Transverse colon (tissue), 4 donors: ENCODE measurements around the gene UBQLNL. TPM values are rescaled to one million over a fixed set of nuclear protein-coding genes. Genes with fewer than 3 reads are reported as not detected.

Experiments
- DNase-seq: peaks from one replicate; pipeline ENCODE4 v3.0.0-alpha.2; 2019
- H3K27ac ChIP-seq, 4 donors: fragments of 200-600 bp; sonication (generic); 2 replicates each; pipeline ENCODE4 v1.5.1; 2016 to 2018; ENCODE audit warnings: inconsistent platforms in 4 of 4
- H3K27me3 ChIP-seq: fragments of 200-600 bp; sonication (generic); 2 replicates; pipeline ENCODE4 v1.5.1; 2017; ENCODE audit warnings: inconsistent platforms
- H3K36me3 ChIP-seq, 4 donors: fragments of 200-600 bp; sonication (generic); 2 replicates each; pipeline ENCODE4 v1.5.1; 2017 to 2019; ENCODE audit warnings: inconsistent platforms in 4 of 4
- H3K4me1 ChIP-seq, 4 donors: fragments of 200-600 bp; sonication (generic); 2 replicates each; pipeline ENCODE4 v1.5.1; 2017 to 2020; ENCODE audit warnings: inconsistent platforms in 4 of 4
- H3K4me3 ChIP-seq, 4 donors: fragments of 200-600 bp; sonication (generic); 1 replicate in 1 of 4; 2 replicates in 3 of 4; pipeline versions ENCODE4 v1.5.1 to v1.6.1; 2017 to 2019; ENCODE audit warnings: inconsistent platforms in 4 of 4
- H3K9me3 ChIP-seq, 2 donors: fragments of 200-600 bp; sonication (generic); 2 replicates each; pipeline ENCODE4 v1.5.1; 2017 to 2019; ENCODE audit warnings: inconsistent platforms in 2 of 2
- CTCF ChIP-seq, 5 experiments: fragments of 200-600 bp in 3 of 5; fragments of 450-650 bp in 2 of 5; sonication (generic) in 3 of 5; IDR thresholded peaks; 1 replicate in 2 of 5; 2 replicates in 3 of 5; pipeline ENCODE4 v1.5.1; 2016 to 2017; ENCODE audit warnings: antibody characterized with exemption in 5 of 5, inconsistent platforms in 3 of 5, mild to moderate bottlenecking in 2 of 5, moderate library complexity in 1 of 5
- EP300 ChIP-seq: sonication (generic); formaldehyde crosslinking; IDR thresholded peaks from one replicate; pipeline ENCODE4 v1.6.1; 2017; ENCODE audit warnings: antibody characterized with exemption, low read depth
- POLR2A ChIP-seq: fragments of 450-650 bp; IDR thresholded peaks from one replicate; pipeline ENCODE4 v1.6.1; 2016; ENCODE audit warnings: antibody characterized with exemption, mild to moderate bottlenecking, moderate library complexity
- POLR2AphosphoS5 ChIP-seq, 3 donors: sonication (generic); formaldehyde crosslinking; IDR thresholded peaks; one replicate each; pipeline ENCODE4 v1.6.1; 2016; ENCODE audit warnings: antibody characterized with exemption in 3 of 3
- WGBS, 2 donors: methylation state at CpG; one replicate each; pipeline ENCODE4 v1.1.5; 2018; ENCODE audit warnings: low coverage in 1 of 2; 5-methylcytosine and 5-hydroxymethylcytosine counted together
- in situ Hi-C, 4 donors: fragments of 200-750 bp; cut with MboI; loops; one replicate each; pipeline versions ENCODE4 v1.15.0 to v1.15.1; 2017; ENCODE audit warnings: low sequenced_read_pairs in 3 of 4, low pct_ligation_motif_present in 1 of 4, low pct_unique_long_range_greater_than_20kb in 1 of 4
- intact Hi-C: fragments of 100-400 bp; cut with DNase I; formaldehyde crosslinking; loops from one replicate; pipeline ENCODE4 v1.15.1; 2023; ENCODE audit warnings: low total_unique reads
- total RNA-seq, 4 donors: library from RNA; depleted of rRNA; stranded (reverse); fragments of >200 nt; gene quantifications; one replicate each; pipeline ENCODE4 v1.1.0, GENCODE V29; 2016

The UBQLNL gene
- total RNA-seq, 4 donors from 2014 or later, result 0.41 to 1.8 (median 0.48) TPM; not detected in 1

GRCh38 chr11:5500393-5500801 lies 16.1 kb downstream of the UBQLNL start:
- WGBS, 2 donors, result 76 to 100% methylated on average over 1 to 6 of the region's 6 CpGs
- Histone ChIP-seq H3K36me3 (no peaks in the 10 kb centered on the region), H3K9me3 (no peaks in the 10 kb centered on the region), H3K4me1 (no peaks in the 10 kb centered on the region), H3K4me3 (no peak overlapping the region), H3K27me3 (no peaks in the 10 kb centered on the region), H3K27ac (no peak overlapping the region)
- in situ Hi-C loops (no loop called here), intact Hi-C loops (no loop called here)
- TF ChIP-seq POLR2A (no peak), CTCF (IDR thresholded peaks at IDR 0.05) (no peak), EP300 (no peak), POLR2AphosphoS5 (IDR thresholded peaks at IDR 0.05) (no peak)
- DNase-seq, result no peak

- in situ Hi-C loops, result no loop called here
- Histone ChIP-seq H3K9me3 (no peaks in the 10 kb centered on the region), H3K27ac (no peak overlapping the region), H3K36me3 (no peaks in the 10 kb centered on the region), H3K4me1 (no peaks in the 10 kb centered on the region), H3K4me3 (no peak overlapping the region), H3K27me3 (no peaks in the 10 kb centered on the region)
- TF ChIP-seq EP300 (no peak), POLR2AphosphoS5 (IDR thresholded peaks at IDR 0.05) (no peak), CTCF (IDR thresholded peaks at IDR 0.05) (no peak), POLR2A (no peak)
- WGBS, 2 donors, result 70 to 80% methylated on average over 1 to 2 of the region's 2 CpGs
- DNase-seq, result no peak
- intact Hi-C loops, result no loop called here
Measured at GRCh38 chr11:5499671-5500070, 16.8 kb downstream of the UBQLNL start.

GRCh38 chr11:5489576-5490357 lies 26.7 kb downstream of the UBQLNL start:
- H3K36me3 ChIP-seq, result no peaks in the 10 kb centered on the region
- in situ Hi-C loops (no loop called here), intact Hi-C loops (loop anchor here (2.0 to 5.0 kb wide), 2 partner anchors 29 to 318 kb away; partner anchors contain the start of gene OR52N2)
- H3K4me1 ChIP-seq, result no peaks in the 10 kb centered on the region
- no peak for DNase-seq
- WGBS, 2 donors, result 44 to 51% methylated on average over 5 of the region's 5 CpGs
- no peak overlapping the region for H3K27ac ChIP-seq
- no peak for TF ChIP-seq CTCF (IDR thresholded peaks at IDR 0.05)
- no peak for TF ChIP-seq POLR2AphosphoS5 (IDR thresholded peaks at IDR 0.05)
- no peak for TF ChIP-seq POLR2A
- no peak for TF ChIP-seq EP300
- H3K9me3 ChIP-seq, result no peaks in the 10 kb centered on the region
- no peak overlapping the region for H3K4me3 ChIP-seq
- H3K27me3 ChIP-seq, result no peaks in the 10 kb centered on the region

- H3K9me3 ChIP-seq, result no peaks in the 10 kb centered on the region
- H3K27ac ChIP-seq, result no peak overlapping the region
- DNase-seq, result no peak
- no peaks in the 10 kb centered on the region for H3K4me1 ChIP-seq
- in situ Hi-C loops (no loop called here), intact Hi-C loops (loop anchor here (2.0 to 5.0 kb wide), 2 partner anchors 28 to 318 kb away; partner anchors contain the start of gene OR52N2)
- H3K27me3 ChIP-seq, result no peaks in the 10 kb centered on the region
- TF ChIP-seq CTCF (IDR thresholded peaks at IDR 0.05) (no peak), POLR2A (no peak), EP300 (no peak), POLR2AphosphoS5 (IDR thresholded peaks at IDR 0.05) (no peak)
- no peak overlapping the region for H3K4me3 ChIP-seq
- no peaks in the 10 kb centered on the region for H3K36me3 ChIP-seq
- WGBS, 2 donors, result 88 to 97% methylated on average over 3 to 4 of the region's 4 CpGs
Measured at GRCh38 chr11:5488798-5489399, 27.6 kb downstream of the UBQLNL start.
